GM19324 (cell line): ENCODE measurements around the gene MKNK2.
A peak's percentile ranks its signal among the peaks of the same experiment; 100 is the strongest.

Experiments used
- ATAC-seq: cut with Tn5 transposase; IDR thresholded peaks from one replicate; pipeline ENCODE4 v1.9.1; 2021; ENCODE audit warnings: mild to moderate bottlenecking, moderate library complexity; ENCODE audit not compliant: unreplicated experiment, low FRiP score

MKNK2 gene

GRCh38 chr19:2080336-2080988, 29.4 kb upstream of the MKNK2 start:
- ATAC-seq: no peak

- no peak for ATAC-seq
These were observed 28.8 kb upstream of the MKNK2 start for GRCh38 chr19:2079865-2080301.

GRCh38 chr19:2079076-2079864, 28.2 kb upstream of the MKNK2 start:
- ATAC-seq: no peak

GRCh38 chr19:2077833-2078619, 27.0 kb upstream of the MKNK2 start:
- ATAC-seq: no peak

GRCh38 chr19:2077398-2077797, 26.4 kb upstream of the MKNK2 start:
- no peak for ATAC-seq

GRCh38 chr19:2076526-2076944, 25.5 kb upstream of the MKNK2 start:
- no peak for ATAC-seq

- no peak for ATAC-seq
These were observed 21.9 kb upstream of the MKNK2 start for GRCh38 chr19:2072757-2073551.

- ATAC-seq: no peak
These were observed 20.1 kb upstream of the MKNK2 start for GRCh38 chr19:2070986-2071673.

- ATAC-seq: no peak
These were observed 19.4 kb upstream of the MKNK2 start for GRCh38 chr19:2070436-2070827.

- ATAC-seq: no peak
These were observed 13.9 kb upstream of the MKNK2 start for GRCh38 chr19:2064788-2065524.

GRCh38 chr19:2064395-2064787, 13.3 kb upstream of the MKNK2 start:
- ATAC-seq: no peak

GRCh38 chr19:2063824-2064223, 12.8 kb upstream of the MKNK2 start:
- no peak for ATAC-seq

GRCh38 chr19:2062770-2063169, 11.7 kb upstream of the MKNK2 start:
- no peak for ATAC-seq

GRCh38 chr19:2062389-2062729, 11.3 kb upstream of the MKNK2 start:
- no peak for ATAC-seq

- ATAC-seq: peak; percentile 81
These were observed 10.7 kb upstream of the MKNK2 start for GRCh38 chr19:2061495-2062388.

GRCh38 chr19:2060884-2061494, 9.9 kb upstream of the MKNK2 start:
- peak; percentile 16 for ATAC-seq

- ATAC-seq: no peak
These were observed 8.6 kb upstream of the MKNK2 start for GRCh38 chr19:2059422-2060201.
